GM19324 (cell line): ENCODE measurements around the gene FCHO2.

Experiments used
- ATAC-seq: cut with Tn5 transposase; IDR thresholded peaks from one replicate; pipeline ENCODE4 v1.9.1; 2021; ENCODE audit warnings: mild to moderate bottlenecking, moderate library complexity; ENCODE audit not compliant: unreplicated experiment, low FRiP score

The FCHO2 gene

GRCh38 chr5:73104326-73104725, 148.5 kb downstream of the FCHO2 start:
- ATAC-seq, result no peak

- no peak for ATAC-seq
Observed at GRCh38 chr5:73106335-73106734, 150.5 kb downstream of the FCHO2 start.

- no peak for ATAC-seq
Observed at GRCh38 chr5:73110190-73110589, 154.3 kb downstream of the FCHO2 start.

GRCh38 chr5:73111536-73111935, 155.7 kb downstream of the FCHO2 start:
- ATAC-seq, result no peak

GRCh38 chr5:73112359-73112758, 156.5 kb downstream of the FCHO2 start:
- ATAC-seq, result no peak

GRCh38 chr5:73114044-73114688, 158.3 kb downstream of the FCHO2 start:
- no peak for ATAC-seq

- no peak for ATAC-seq
Observed at GRCh38 chr5:73115399-73116051, 159.7 kb downstream of the FCHO2 start.

GRCh38 chr5:73116506-73116905, 160.7 kb downstream of the FCHO2 start:
- ATAC-seq, result no peak

GRCh38 chr5:73117088-73117740, 161.4 kb downstream of the FCHO2 start:
- no peak for ATAC-seq

- ATAC-seq, result no peak
Observed at GRCh38 chr5:73118391-73118973, 162.6 kb downstream of the FCHO2 start.

- no peak for ATAC-seq
Observed at GRCh38 chr5:73119451-73120157, 163.8 kb downstream of the FCHO2 start.

GRCh38 chr5:73120222-73121118, 164.6 kb downstream of the FCHO2 start, which contains the start of gene TMEM171:
TSS of gene TMEM171 (plus strand) at chr5:73120575. CDS start at chr5:73123374, 2,799 bp downstream.
- ATAC-seq, result no peak

GRCh38 chr5:73121119-73121463, 165.2 kb downstream of the FCHO2 start:
- no peak for ATAC-seq

- ATAC-seq, result no peak
Observed at GRCh38 chr5:73122875-73123810, 167.3 kb downstream of the FCHO2 start.

- no peak for ATAC-seq
Observed at GRCh38 chr5:73125289-73125688, 169.4 kb downstream of the FCHO2 start.

- no peak for ATAC-seq
Observed at GRCh38 chr5:73126381-73126780, 170.5 kb downstream of the FCHO2 start.

GRCh38 chr5:73126957-73127356, 171.1 kb downstream of the FCHO2 start:
- ATAC-seq, result no peak

GRCh38 chr5:73129143-73129542, 173.3 kb downstream of the FCHO2 start:
- no peak for ATAC-seq

- ATAC-seq, result no peak
Observed at GRCh38 chr5:73130811-73131210, 175.0 kb downstream of the FCHO2 start.
